Measurements from ENCODE around the gene SMIM12.

The SMIM12 gene

DNA sequence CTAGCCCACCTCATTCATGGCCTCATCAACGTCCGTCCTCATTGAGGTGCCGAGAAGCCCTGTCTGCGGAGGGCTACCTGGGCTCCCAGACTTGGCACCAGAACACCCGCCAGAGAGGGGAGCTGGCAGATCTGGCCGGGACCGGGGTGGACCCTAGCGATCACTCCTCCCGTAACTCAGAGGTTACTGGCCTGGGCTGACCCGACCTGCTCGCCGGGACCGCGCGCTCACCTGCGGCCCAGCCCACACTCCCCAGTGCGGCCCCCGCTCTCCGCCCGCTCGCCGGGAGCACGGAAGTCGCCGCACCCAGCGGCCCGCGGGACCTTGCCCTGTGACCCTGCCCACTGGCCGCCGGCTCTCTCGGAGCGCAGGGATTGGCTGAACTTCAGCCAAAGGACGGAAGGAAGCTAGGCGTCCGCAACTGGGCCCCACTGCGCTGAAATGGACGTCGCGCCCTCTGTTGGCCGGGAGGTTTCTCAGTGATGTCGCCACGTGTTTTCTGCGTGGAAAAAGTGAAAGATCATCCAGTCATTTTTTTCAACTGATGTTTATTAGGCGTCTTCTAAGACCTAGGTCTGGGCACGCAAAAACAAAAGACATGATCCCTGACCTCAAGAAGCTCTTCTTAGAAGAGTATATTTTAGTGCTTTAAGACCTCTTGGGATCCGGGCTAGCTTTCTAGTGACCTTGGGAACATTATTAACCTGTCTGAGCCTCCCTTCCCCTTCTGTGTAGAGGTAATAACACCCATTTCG, at the start of gene SMIM12:
Gene SMIM12 (minus strand): TSS at position 304 of the 755 bp plus-strand sequence. CDS start 3,772 bp downstream, outside the sequence.
- Histone ChIP-seq H3K4me3 (ENCODE audit: low read length) (peak within 1 kb of the TSS; percentile 92), H3K9me3 (replicated peaks; ENCODE audit: insufficient read depth, low read length) (no peaks in the 10 kb centered on the region), H2AFZ (ENCODE audit: low read length) (peak within 1 kb of the TSS; percentile 96), H3K9me2 (replicated peaks; ENCODE audit: insufficient read depth, low read length) (no peaks in the 10 kb centered on the region), H4K20me1 (ENCODE audit: insufficient read depth, low read length) (no peaks in the 10 kb centered on the region), H3K27me3 (replicated peaks; ENCODE audit: insufficient read depth, low read length) (peaks cover 15% of the 10 kb centered on the region), H3K4me2 (ENCODE audit: low read depth, low read length) (peak within 1 kb of the TSS; percentile 91), H3K4me1 (ENCODE audit: low read length) (peaks cover 18% of the 10 kb centered on the region), H3K27ac (ENCODE audit: low read length) (peak within 1 kb of the TSS; percentile 27; the same call in 1 of the 2 replicates), H3K36me3 (replicated peaks; ENCODE audit: insufficient read depth, low read length) (peaks cover 5% of the 10 kb centered on the region; the same call in 1 of the 2 replicates), H3F3A (ENCODE audit: insufficient read depth, low read length) (no peaks in the 10 kb centered on the region), H3K9ac (ENCODE audit: low read length) (peak within 1 kb of the TSS; percentile 91), H3K79me2 (ENCODE audit: low read length) (peaks cover 43% of the 10 kb centered on the region)
- peak; percentile 96 for DNase-seq
- TF ChIP-seq EZH2 (optimal IDR thresholded peaks at IDR 0.05; ENCODE audit: low read depth, low read length): no peak
- peak; percentile 87 for TF ChIP-seq CTCF (IDR thresholded peaks at IDR 0.05; ENCODE audit: low read length)
- no peak for TF ChIP-seq EZH2phosphoT487 (IDR thresholded peaks at IDR 0.05; ENCODE audit: low read length)

DNA sequence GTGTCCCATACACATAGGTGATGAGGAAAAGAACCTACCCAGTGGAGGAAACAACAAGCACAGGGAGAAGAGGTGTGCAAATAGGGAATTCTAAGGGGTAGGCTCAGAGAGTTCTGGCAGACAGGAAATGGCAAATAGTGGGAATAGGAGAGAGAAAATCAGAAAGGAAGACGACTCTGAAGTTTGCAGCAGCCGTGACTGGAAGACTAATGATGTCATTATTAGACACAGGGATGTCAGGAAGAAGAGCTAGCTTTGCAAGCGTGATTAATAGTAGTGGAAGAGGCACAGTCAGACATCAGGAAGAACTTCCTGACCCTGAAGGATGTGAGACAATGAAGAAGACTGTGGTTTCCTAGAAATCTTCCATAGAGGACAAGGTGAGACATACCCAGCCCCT, 48.8 kb upstream of the SMIM12 start:
- DNase-seq: no peak
- H3K9me3 ChIP-seq (replicated peaks; ENCODE audit: insufficient read depth, low read length): no peaks in the 10 kb centered on the region
- H3F3A ChIP-seq (ENCODE audit: insufficient read depth, low read length): no peaks in the 10 kb centered on the region
- no peak overlapping the region for H2AFZ ChIP-seq (ENCODE audit: low read length)
- H3K27ac ChIP-seq (ENCODE audit: low read length): no peak overlapping the region
- no peak overlapping the region for H3K4me3 ChIP-seq (ENCODE audit: low read length)
- H3K27me3 ChIP-seq (replicated peaks; ENCODE audit: insufficient read depth, low read length): peaks cover 54% of the 10 kb centered on the region
- H3K9ac ChIP-seq (ENCODE audit: low read length): no peak overlapping the region
- H3K36me3 ChIP-seq (replicated peaks; ENCODE audit: insufficient read depth, low read length): no peaks in the 10 kb centered on the region
- H4K20me1 ChIP-seq (ENCODE audit: insufficient read depth, low read length): no peaks in the 10 kb centered on the region
- TF ChIP-seq CTCF (IDR thresholded peaks at IDR 0.05; ENCODE audit: low read length) (no peak), EZH2phosphoT487 (IDR thresholded peaks at IDR 0.05; ENCODE audit: low read length) (no peak), EZH2 (optimal IDR thresholded peaks at IDR 0.05; ENCODE audit: low read depth, low read length) (no peak)
- H3K9me2 ChIP-seq (replicated peaks; ENCODE audit: insufficient read depth, low read length): no peaks in the 10 kb centered on the region
- no peaks in the 10 kb centered on the region for H3K4me1 ChIP-seq (ENCODE audit: low read length)
- no peak overlapping the region for H3K4me2 ChIP-seq (ENCODE audit: low read depth, low read length)
- no peaks in the 10 kb centered on the region for H3K79me2 ChIP-seq (ENCODE audit: low read length)

GRCh38 chr1:34907487-34908090, 48.0 kb upstream of the SMIM12 start:
- peaks cover 62% of the 10 kb centered on the region for H3K27me3 ChIP-seq (replicated peaks; ENCODE audit: insufficient read depth, low read length)
- TF ChIP-seq EZH2phosphoT487 (IDR thresholded peaks at IDR 0.05; ENCODE audit: low read length) (no peak), CTCF (IDR thresholded peaks at IDR 0.05; ENCODE audit: low read length) (no peak), EZH2 (optimal IDR thresholded peaks at IDR 0.05; ENCODE audit: low read depth, low read length) (no peak)

More at GRCh38 chr1:34907487-34908090, 48.0 kb upstream of the SMIM12 start:
- Histone ChIP-seq H3K4me2 (ENCODE audit: low read depth, low read length) (no peak overlapping the region), H3K27ac (ENCODE audit: low read length) (no peak overlapping the region), H3F3A (ENCODE audit: insufficient read depth, low read length) (no peaks in the 10 kb centered on the region), H3K4me3 (ENCODE audit: low read length) (no peak overlapping the region), H3K79me2 (ENCODE audit: low read length) (no peaks in the 10 kb centered on the region), H3K9ac (ENCODE audit: low read length) (no peak overlapping the region), H3K4me1 (ENCODE audit: low read length) (no peaks in the 10 kb centered on the region), H4K20me1 (ENCODE audit: insufficient read depth, low read length) (no peaks in the 10 kb centered on the region), H3K9me2 (replicated peaks; ENCODE audit: insufficient read depth, low read length) (no peaks in the 10 kb centered on the region), H3K9me3 (replicated peaks; ENCODE audit: insufficient read depth, low read length) (no peaks in the 10 kb centered on the region), H3K36me3 (replicated peaks; ENCODE audit: insufficient read depth, low read length) (no peaks in the 10 kb centered on the region), H2AFZ (ENCODE audit: low read length) (no peak overlapping the region)
- DNase-seq: no peak
